ENCODE data around the gene ZC2HC1B. TPM values are rescaled to one million over a fixed set of nuclear protein-coding genes. Genes with fewer than 3 reads are reported as not detected.

Gene ZC2HC1B
- total and polyA plus RNA-seq, 2 of the 8 experiments (the other 6 are each of a cell fraction or from before 2014, with no cell fraction given): not detected

DNA sequence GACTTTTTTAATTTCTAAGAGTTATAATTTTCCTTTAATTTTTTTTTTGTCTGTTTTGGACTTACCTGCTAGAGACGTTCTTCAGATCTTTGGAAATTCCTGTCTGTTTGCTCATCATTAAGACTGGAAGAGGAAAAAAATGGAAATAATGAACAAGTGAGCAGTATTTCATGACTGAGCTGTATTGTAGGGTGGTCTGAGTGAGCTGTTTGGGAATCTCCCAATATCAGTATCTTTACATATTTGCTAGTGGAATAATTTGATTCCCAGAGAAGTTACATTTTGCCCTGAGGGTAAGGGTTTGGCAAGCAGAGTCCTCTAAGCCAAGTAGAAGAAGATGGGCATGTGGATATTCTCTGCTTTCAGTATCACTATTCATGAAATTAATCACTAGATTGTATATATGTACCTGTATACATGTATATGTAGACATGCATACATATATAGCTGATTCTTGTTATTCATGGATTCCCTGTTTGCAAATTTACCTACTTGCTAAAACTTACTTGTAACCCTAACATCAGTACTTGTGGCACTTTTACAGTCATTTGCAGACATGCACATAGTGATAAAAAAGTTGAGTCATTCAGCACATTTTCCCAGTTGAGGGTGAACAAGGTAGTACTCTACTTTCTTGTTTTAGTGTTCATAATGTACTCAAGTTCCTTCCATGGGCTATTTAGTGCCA is 13.5 kb downstream of the ZC2HC1B start:
- WGBS, 2 experiments (ENCODE audit: extremely low coverage in 1 of 2, insufficient coverage in 1 of 2, insufficient read length in 1 of 2, insufficient replicate concordance in 2 of 2, low coverage in 1 of 2, low lambda C conversion rate in 2 of 2, missing lambda C conversion rate in 1 of 2): 82% methylated on average over 1 of the region's 1 CpG; no CpG with 5 or more reads in 1 of the 2 experiments
- CTCF ChIA-PET (ENCODE audit: partially characterized antibody): interaction anchor here (0.6 to 3.1 kb wide), 4 partner anchors 62 to 303 kb away, joined by 3 to 9 read pairs (median 3); no protein-coding TSS in a partner anchor
- H3K27me3 ChIP-seq (replicated peaks in 1 of 4; ENCODE audit: control insufficient read depth in 3 of 4, extremely low read depth in 1 of 4, insufficient read depth in 3 of 4, low read length in 3 of 4): no peaks in the 10 kb centered on the region
- no peak overlapping the region for H3K56ac ChIP-seq (replicated peaks; ENCODE audit: insufficient read length, low read depth, low read length)
- H2BK12ac ChIP-seq (ENCODE audit: low read depth, low read length): no peak overlapping the region
- no peak overlapping the region for H2BK15ac ChIP-seq (ENCODE audit: low read length)
- no peak overlapping the region for H3K27ac ChIP-seq (ENCODE audit: low read depth, low read length)
- no peak overlapping the region for H4K5ac ChIP-seq (ENCODE audit: insufficient read length, low read depth, low read length)
- no peak overlapping the region for H3K4me2 ChIP-seq (ENCODE audit: insufficient read depth in 1 of 2, low read depth in 2 of 2, low read length in 2 of 2)
- no peak overlapping the region for H2AFZ ChIP-seq (ENCODE audit: low read length)
- H4K8ac ChIP-seq (ENCODE audit: extremely low read depth, insufficient read depth, low read length): no peak overlapping the region
- no peaks in the 10 kb centered on the region for H3K79me1 ChIP-seq (ENCODE audit: low read depth, low read length)
- H4K91ac ChIP-seq (replicated peaks; ENCODE audit: insufficient read length, low read length): no peak overlapping the region
- no peaks in the 10 kb centered on the region for H3K36me3 ChIP-seq (ENCODE audit: control insufficient read depth in 2 of 4, insufficient read depth in 4 of 4, low read length in 3 of 4)
- H3K18ac ChIP-seq (ENCODE audit: extremely low read depth, low read length): no peak overlapping the region
- H3K4ac ChIP-seq (replicated peaks; ENCODE audit: insufficient read length, low read depth, low read length): no peak overlapping the region
- no peaks in the 10 kb centered on the region for H4K20me1 ChIP-seq (replicated peaks in 1 of 2; ENCODE audit: control insufficient read depth in 1 of 2, insufficient read depth in 2 of 2, low read length in 2 of 2)
- no peak overlapping the region for H3K23ac ChIP-seq (ENCODE audit: insufficient read length)
- H2AK5ac ChIP-seq (ENCODE audit: low read depth, low read length): no peak overlapping the region
- no peak overlapping the region for H3K4me3 ChIP-seq (ENCODE audit: extremely low read depth in 1 of 4, insufficient read depth in 2 of 4, low read depth in 3 of 4, low read length in 4 of 4)
- H3K9ac ChIP-seq (replicated peaks in 1 of 4; ENCODE audit: extremely low read depth in 1 of 4, low read depth in 3 of 4, low read length in 3 of 4): no peak overlapping the region
- FAIRE-seq: no peak
- no peak overlapping the region for H2BK5ac ChIP-seq (ENCODE audit: low read depth, low read length)
- TF ChIP-seq POLR2A (IDR thresholded peaks at IDR 0.05; ENCODE audit: control extremely low read depth in 1 of 2, low read depth in 2 of 2, low read length in 2 of 2) (no peak), ASH2L (IDR thresholded peaks at IDR 0.05; ENCODE audit: low read length) (no peak), CTBP2 (IDR thresholded peaks at IDR 0.05; ENCODE audit: borderline replicate concordance, insufficient read depth, insufficient read length, low read length) (no peak), EGR1 (IDR thresholded peaks at IDR 0.05; ENCODE audit: borderline replicate concordance, low read depth, low read length) (no peak), PHF8 (conservative IDR thresholded peaks at IDR 0.05; ENCODE audit: low read depth, low read length) (no peak), SUZ12 (IDR thresholded peaks at IDR 0.05; ENCODE audit: low read length) (no peak)
- H3K23me2 ChIP-seq (ENCODE audit: low read depth, low read length): no peaks in the 10 kb centered on the region; the same call in 1 of the 2 replicates
- H2BK20ac ChIP-seq (ENCODE audit: low read length): no peak overlapping the region
- DNase-seq (ENCODE audit: low read depth in 1 of 2, low spot score in 2 of 2): no peak
- no peak overlapping the region for H3K14ac ChIP-seq (ENCODE audit: insufficient read length)
- peaks cover 3 to 6% of the 10 kb centered on the region in 2 experiments for H3K9me3 ChIP-seq (ENCODE audit: insufficient read depth in 2 of 2, low read depth in 1 of 2, low read length in 1 of 2)
- no peak overlapping the region for H2BK120ac ChIP-seq (replicated peaks; ENCODE audit: low read depth, low read length)
- POLR2A ChIA-PET (ENCODE audit: partially characterized antibody): no interaction called here
- H3K4me1 ChIP-seq (replicated peaks in 1 of 4; ENCODE audit: control insufficient read depth in 3 of 4, insufficient read depth in 4 of 4, low read length in 3 of 4): no peaks in the 10 kb centered on the region
- no peaks in the 10 kb centered on the region for H3K79me2 ChIP-seq (ENCODE audit: control insufficient read depth in 1 of 2, insufficient read depth in 2 of 2, low read length in 2 of 2)
